Ascending aorta (tissue), 2 donors: ENCODE results near the gene LSMEM2. TPM values are rescaled to one million over a fixed set of nuclear protein-coding genes. Genes with fewer than 3 reads are reported as not detected.
A peak's percentile ranks its signal among the peaks of the same experiment; 100 is the strongest.

ENCODE experiments used
- DNase-seq, 2 donors: peaks; one replicate each; pipeline ENCODE4 v3.0.0-alpha.2; 2019; ENCODE audit warnings: low spot score in 2 of 2
- H3K27ac ChIP-seq, 2 donors: fragments of 200-600 bp; sonication (generic); one replicate each; pipeline ENCODE4 v1.5.1; 2016 to 2017; ENCODE audit warnings: mild to moderate bottlenecking in 1 of 2
- H3K27me3 ChIP-seq: fragments of 200-600 bp; sonication (generic); one replicate; pipeline ENCODE4 v1.5.1; 2017
- H3K36me3 ChIP-seq, 2 donors: fragments of 200-600 bp; sonication (generic); one replicate each; pipeline ENCODE4 v1.5.1; 2016
- H3K4me1 ChIP-seq, 2 donors: fragments of 200-600 bp; sonication (generic); one replicate each; pipeline ENCODE4 v1.5.1; 2016 to 2017; ENCODE audit warnings: mild to moderate bottlenecking in 1 of 2
- H3K4me3 ChIP-seq, 2 donors: fragments of 200-600 bp; sonication (generic); one replicate each; pipeline ENCODE4 v1.5.1; 2016 to 2017; ENCODE audit warnings: mild to moderate bottlenecking in 1 of 2
- H3K9me3 ChIP-seq, 2 donors: fragments of 200-600 bp; sonication (generic); one replicate each; pipeline ENCODE4 v1.5.1; 2016
- intact Hi-C: fragments of 100-400 bp; cut with DNase I; formaldehyde crosslinking; loops from one replicate; pipeline ENCODE4 v1.15.1; 2023
- total RNA-seq: library from RNA; depleted of rRNA; stranded (reverse); fragments of >200 nt; gene quantifications from one replicate; pipeline ENCODE4 v1.1.0, GENCODE V29; 2016
- TF ChIP-seq, protein P1 (sequence below), 3 experiments: fragments of 200-600 bp in 2 of 3; fragments of 450-650 bp in 1 of 3; sonication (generic) in 2 of 3; IDR thresholded peaks; one replicate each; pipeline ENCODE4 v1.5.1; 2016 to 2019; ENCODE audit warnings: antibody characterized with exemption in 3 of 3, mild to moderate bottlenecking in 1 of 3, moderate library complexity in 1 of 3

LSMEM2 gene
- total RNA-seq, 1 donor from 2014 or later: not detected

DNA sequence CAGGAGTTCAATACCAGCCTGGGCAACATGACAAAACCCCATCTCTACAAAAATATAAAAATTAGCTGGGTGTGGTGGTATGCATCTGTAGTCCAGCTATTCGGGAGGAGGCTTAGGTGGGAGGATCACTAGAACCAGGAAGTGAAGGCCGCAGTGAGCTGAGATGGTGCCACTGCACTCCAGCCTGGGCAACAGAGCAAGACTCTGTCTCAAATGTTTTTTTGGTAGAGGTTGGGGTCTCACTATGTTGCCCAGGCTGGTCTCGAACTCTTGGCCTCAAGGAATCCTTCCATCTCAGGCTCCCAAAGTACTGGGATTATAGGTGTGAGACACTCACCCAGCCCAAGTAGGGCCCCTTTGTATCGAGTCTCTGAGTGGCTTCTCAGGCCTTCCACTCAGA lies 15.2 kb downstream of the LSMEM2 start:
- Histone ChIP-seq H3K9me3 (no peaks in the 10 kb centered on the region), H3K4me1 (peaks cover 6 to 32% of the 10 kb centered on the region in 2 donors), H3K27me3 (no peaks in the 10 kb centered on the region), H3K4me3 (no peak overlapping the region), H3K27ac (peak overlapping the region in 1 of 2 donors; percentile 84), H3K36me3 (peaks cover 5 to 20% of the 10 kb centered on the region in 2 donors)
- no peak for DNase-seq
- TF ChIP-seq, protein P1, sequence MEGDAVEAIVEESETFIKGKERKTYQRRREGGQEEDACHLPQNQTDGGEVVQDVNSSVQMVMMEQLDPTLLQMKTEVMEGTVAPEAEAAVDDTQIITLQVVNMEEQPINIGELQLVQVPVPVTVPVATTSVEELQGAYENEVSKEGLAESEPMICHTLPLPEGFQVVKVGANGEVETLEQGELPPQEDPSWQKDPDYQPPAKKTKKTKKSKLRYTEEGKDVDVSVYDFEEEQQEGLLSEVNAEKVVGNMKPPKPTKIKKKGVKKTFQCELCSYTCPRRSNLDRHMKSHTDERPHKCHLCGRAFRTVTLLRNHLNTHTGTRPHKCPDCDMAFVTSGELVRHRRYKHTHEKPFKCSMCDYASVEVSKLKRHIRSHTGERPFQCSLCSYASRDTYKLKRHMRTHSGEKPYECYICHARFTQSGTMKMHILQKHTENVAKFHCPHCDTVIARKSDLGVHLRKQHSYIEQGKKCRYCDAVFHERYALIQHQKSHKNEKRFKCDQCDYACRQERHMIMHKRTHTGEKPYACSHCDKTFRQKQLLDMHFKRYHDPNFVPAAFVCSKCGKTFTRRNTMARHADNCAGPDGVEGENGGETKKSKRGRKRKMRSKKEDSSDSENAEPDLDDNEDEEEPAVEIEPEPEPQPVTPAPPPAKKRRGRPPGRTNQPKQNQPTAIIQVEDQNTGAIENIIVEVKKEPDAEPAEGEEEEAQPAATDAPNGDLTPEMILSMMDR (IDR thresholded peaks at IDR 0.05): no peak
- intact Hi-C loops: no loop called here

DNA sequence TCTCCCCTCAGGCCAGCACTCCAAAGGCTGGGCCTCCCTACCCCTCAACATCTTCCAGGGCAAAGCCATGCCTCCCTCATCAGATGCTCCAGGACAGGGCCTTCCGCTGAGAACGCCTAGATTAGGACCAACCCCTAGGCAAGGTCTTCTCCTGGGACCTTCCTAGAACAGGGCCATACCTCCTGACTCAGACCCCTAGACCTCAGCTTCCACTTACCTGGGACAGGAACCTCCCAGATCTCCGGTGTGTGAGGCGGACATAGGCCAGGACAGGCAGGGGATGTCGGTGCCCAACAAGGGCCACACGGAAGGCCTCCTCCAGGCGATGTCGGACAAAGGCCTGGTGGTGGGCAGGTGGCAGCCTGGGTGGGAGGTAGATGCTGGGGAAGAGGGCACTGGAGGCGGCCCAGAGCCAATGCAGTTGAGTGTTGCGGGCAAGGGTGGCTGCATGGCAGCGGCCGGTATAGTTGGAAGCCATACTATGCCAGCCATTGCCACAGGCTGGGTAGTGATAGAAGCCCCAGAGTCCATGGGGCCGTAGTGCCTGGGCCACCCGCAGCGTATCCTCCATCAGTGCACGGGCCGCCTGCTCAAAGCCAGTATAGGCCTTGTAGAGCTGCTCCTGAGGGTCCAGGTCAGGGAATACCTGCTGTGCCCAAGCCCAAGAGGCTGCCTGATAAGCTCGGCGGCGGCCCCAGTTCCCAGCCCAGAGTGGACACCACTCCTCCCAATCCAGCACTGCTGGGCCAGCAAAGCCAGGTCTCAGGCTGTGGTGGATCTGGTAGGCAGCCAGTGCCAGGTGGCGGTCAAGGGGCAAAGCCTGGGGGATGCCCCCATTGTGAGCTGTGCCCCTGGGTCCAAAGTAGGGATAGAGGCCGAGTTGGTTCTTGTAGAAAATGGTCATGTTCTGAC lies 15.9 kb downstream of the LSMEM2 start:
- Histone ChIP-seq H3K27me3 (no peaks in the 10 kb centered on the region), H3K9me3 (no peaks in the 10 kb centered on the region), H3K36me3 (peaks cover 0 to 14% of the 10 kb centered on the region in 2 donors), H3K4me3 (no peak overlapping the region), H3K4me1 (peaks cover 6 to 32% of the 10 kb centered on the region in 2 donors), H3K27ac (no peak overlapping the region)
- DNase-seq: no peak
- intact Hi-C loops: no loop called here
- TF ChIP-seq, protein P1 (IDR thresholded peaks at IDR 0.05): no peak

DNA sequence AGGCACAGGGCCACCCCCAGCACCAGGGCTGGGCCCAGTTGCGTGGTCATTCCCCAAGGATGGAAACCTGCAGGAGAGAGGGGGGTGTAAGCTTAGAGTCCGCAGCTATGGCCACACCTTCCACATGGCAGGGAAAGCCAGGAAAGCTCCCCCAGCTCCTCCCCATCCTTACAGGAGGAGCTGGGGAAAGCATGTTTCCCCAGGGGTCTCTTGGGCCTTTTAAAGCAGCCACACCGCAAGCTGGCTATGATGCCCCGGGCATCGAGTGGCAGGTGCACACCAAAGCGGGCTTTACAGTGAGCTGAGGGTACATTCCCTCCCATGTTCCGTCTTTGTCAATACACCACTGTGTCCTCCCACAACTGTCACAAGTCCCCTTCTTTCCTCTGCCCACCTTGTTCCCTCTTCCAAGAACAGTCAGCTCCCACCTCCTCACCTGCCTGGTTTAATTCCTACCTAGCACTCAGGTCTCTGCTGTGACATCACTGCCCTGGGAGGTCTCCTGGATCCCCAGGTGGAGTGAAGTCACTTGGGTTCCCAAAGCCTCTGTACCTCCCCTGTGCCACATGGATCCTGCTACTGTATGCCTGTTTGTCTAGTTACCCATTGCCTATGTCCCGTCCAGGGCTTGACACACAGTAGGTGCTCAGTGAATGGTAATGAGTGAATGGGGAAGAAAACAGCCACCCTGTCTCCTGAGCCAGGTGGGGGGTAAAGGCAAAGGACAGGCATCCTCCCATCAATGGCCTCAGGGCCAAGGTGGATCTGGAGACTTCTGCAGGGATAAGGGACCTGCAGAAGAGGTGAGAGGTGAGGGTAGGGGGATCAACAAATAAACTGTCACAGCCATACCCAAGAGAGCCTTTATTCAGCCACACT lies 16.9 kb downstream of the LSMEM2 start:
- H3K27me3 ChIP-seq: no peaks in the 10 kb centered on the region
- H3K27ac ChIP-seq: no peak overlapping the region
- peaks cover 0 to 10% of the 10 kb centered on the region in 2 donors for H3K36me3 ChIP-seq
- H3K9me3 ChIP-seq: no peaks in the 10 kb centered on the region
- TF ChIP-seq, protein P1 (IDR thresholded peaks at IDR 0.05): no peak
- H3K4me3 ChIP-seq: no peak overlapping the region
- peaks cover 13 to 35% of the 10 kb centered on the region in 2 donors for H3K4me1 ChIP-seq
- intact Hi-C loops: no loop called here
- no peak for DNase-seq

DNA sequence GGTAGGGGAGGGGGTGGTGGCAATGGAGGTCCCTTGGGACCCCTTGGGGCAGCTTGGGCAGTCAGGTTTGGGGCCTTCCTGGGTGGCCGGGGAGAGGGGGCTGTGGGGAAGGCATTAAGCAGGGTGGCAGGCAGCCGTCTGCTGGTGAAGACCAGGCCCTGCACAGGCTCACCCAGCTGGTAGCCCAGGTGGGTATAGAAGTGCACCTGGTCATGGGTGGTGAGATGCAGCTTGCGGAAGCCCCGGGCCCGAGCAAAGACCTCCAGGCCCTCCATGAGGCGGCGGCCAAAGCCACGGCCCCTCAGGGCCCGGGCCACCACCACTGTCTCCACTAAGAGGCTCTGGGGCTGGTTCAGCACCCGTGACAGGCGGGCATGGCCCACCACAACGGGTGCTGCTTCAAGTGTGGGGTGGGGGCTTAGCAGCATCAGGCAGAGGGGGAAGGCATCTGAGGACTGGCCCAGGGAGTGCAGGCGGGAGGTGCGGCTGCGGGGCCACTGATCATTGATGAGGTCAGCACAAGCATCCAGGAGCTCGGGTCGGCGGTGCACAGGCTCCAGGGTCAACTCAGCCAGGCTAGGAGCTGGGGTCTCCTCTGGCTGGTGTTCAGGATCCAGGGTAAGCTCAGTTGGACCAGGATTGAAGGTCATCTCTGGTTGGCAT lies 18.0 kb downstream of the LSMEM2 start:
- no peak for DNase-seq
- peaks cover 0 to 10% of the 10 kb centered on the region in 2 donors for H3K36me3 ChIP-seq
- H3K4me1 ChIP-seq: peaks cover 13 to 29% of the 10 kb centered on the region in 2 donors
- intact Hi-C loops: no loop called here
- no peak overlapping the region for H3K27ac ChIP-seq
- H3K4me3 ChIP-seq: no peak overlapping the region
- no peaks in the 10 kb centered on the region for H3K27me3 ChIP-seq
- TF ChIP-seq, protein P1 (IDR thresholded peaks at IDR 0.05): no peak
- H3K9me3 ChIP-seq: no peaks in the 10 kb centered on the region

DNA sequence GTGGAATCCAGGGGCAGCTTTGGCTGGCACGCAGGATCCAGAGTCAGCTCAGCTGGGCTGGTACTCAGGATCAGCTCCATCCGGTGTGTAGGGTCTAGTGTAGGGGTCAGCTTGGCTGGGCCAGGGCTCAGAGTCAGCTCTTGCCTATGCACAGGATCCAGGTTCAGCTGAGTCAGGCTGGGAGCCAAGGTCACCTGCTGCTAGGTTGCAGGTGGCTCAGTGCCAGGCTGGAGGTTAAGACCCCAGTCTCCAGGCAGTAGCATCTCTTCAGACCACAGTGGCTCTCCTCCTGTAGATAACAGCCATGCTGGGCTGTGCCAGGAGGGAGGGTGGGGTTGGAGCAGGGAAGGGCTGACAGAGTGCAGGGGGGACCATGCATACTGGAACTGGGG lies 18.5 kb downstream of the LSMEM2 start:
- Histone ChIP-seq H3K27me3 (no peaks in the 10 kb centered on the region), H3K9me3 (no peaks in the 10 kb centered on the region), H3K27ac (peak overlapping the region in 1 of 2 donors; percentile 91), H3K4me1 (peaks cover 13 to 29% of the 10 kb centered on the region in 2 donors), H3K36me3 (peaks cover 0 to 10% of the 10 kb centered on the region in 2 donors), H3K4me3 (no peak overlapping the region)
- intact Hi-C loops: no loop called here
- no peak for DNase-seq
- TF ChIP-seq, protein P1 (IDR thresholded peaks at IDR 0.05): no peak
